CD14-positive monocyte (primary cell): ENCODE results near the gene ATP8B2. TPM values are rescaled to one million over a fixed set of nuclear protein-coding genes. Genes with fewer than 3 reads are reported as not detected.

ENCODE experiments used
- DNase-seq, 3 donors: peaks; one replicate each; pipeline ENCODE4 v3.0.0-alpha.2; 2011 to 2022
- H2AFZ ChIP-seq: 2 replicates; pipeline ENCODE4 v1.6.0; 2012; ENCODE audit warnings: mild to moderate bottlenecking, low read depth, low read length, inconsistent platforms; ENCODE audit not compliant: insufficient read depth, poor library complexity, severe bottlenecking
- H3K27ac ChIP-seq, 2 donors: 1 replicate in 1 of 2; 2 replicates in 1 of 2; pipeline ENCODE4 v1.5.1; 2012 to 2013; ENCODE audit warnings: low read length in 2 of 2, control low read depth in 1 of 2, inconsistent platforms in 1 of 2, low read depth in 1 of 2, mild to moderate bottlenecking in 1 of 2
- H3K27me3 ChIP-seq, 2 donors: one replicate each; pipeline versions ENCODE4 v1.6.0 to v1.6.1; 2011 to 2013; ENCODE audit warnings: low read length in 2 of 2; ENCODE audit not compliant: control insufficient read depth in 2 of 2, insufficient read depth in 2 of 2
- H3K36me3 ChIP-seq, 2 donors: replicated peaks in 1 of 2; 1 replicate in 1 of 2; 2 replicates in 1 of 2; pipeline versions ENCODE4 v1.5.1 to v1.6.1; 2012 to 2013; ENCODE audit warnings: low read length in 2 of 2, control low read depth in 1 of 2, inconsistent platforms in 1 of 2, mild to moderate bottlenecking in 1 of 2; ENCODE audit not compliant: insufficient read depth in 2 of 2, control insufficient read depth in 1 of 2
- H3K4me1 ChIP-seq, 2 donors: 1 replicate in 1 of 2; 2 replicates in 1 of 2; pipeline versions ENCODE4 v1.5.1 to v1.6.1; 2012 to 2013; ENCODE audit warnings: low read length in 2 of 2, control low read depth in 1 of 2, inconsistent platforms in 1 of 2, mild to moderate bottlenecking in 1 of 2, moderate library complexity in 1 of 2; ENCODE audit not compliant: insufficient read depth in 2 of 2, control insufficient read depth in 1 of 2
- H3K4me2 ChIP-seq: replicated peaks from 2 replicates; pipeline ENCODE3; 2012; ENCODE audit warnings: low read length, moderate library complexity, mild to moderate bottlenecking; ENCODE audit not compliant: poor library complexity, severe bottlenecking; ENCODE audit errors: extremely low read depth
- H3K4me3 ChIP-seq, 3 experiments: fragments of 200-600 bp in 1 of 3; sonication (generic) in 1 of 3; replicated peaks in 1 of 3; 1 replicate in 2 of 3; 2 replicates in 1 of 3; pipeline ENCODE4 v1.5.1; 2011 to 2013; ENCODE audit warnings: low read length in 3 of 3, mild to moderate bottlenecking in 3 of 3, control low read depth in 2 of 3, low read depth in 2 of 3, inconsistent platforms in 1 of 3, moderate library complexity in 1 of 3
- H3K79me2 ChIP-seq: 2 replicates; pipeline ENCODE4 v1.6.0; 2012; ENCODE audit warnings: mild to moderate bottlenecking, control low read depth, inconsistent platforms, low read length, moderate library complexity; ENCODE audit not compliant: insufficient read depth
- H3K9ac ChIP-seq: 2 replicates; pipeline ENCODE4 v1.6.0; 2017; ENCODE audit warnings: low read length, mild to moderate bottlenecking; ENCODE audit not compliant: insufficient read depth, poor library complexity, severe bottlenecking
- H3K9me3 ChIP-seq, 2 donors: replicated peaks in 1 of 2; 1 replicate in 1 of 2; 2 replicates in 1 of 2; pipeline versions ENCODE4 v1.5.1 to v1.6.1; 2012 to 2013; ENCODE audit warnings: low read length in 2 of 2, control low read depth in 1 of 2; ENCODE audit not compliant: control insufficient read depth in 1 of 2, insufficient read depth in 1 of 2
- H4K20me1 ChIP-seq: 2 replicates; pipeline ENCODE4 v1.6.0; 2012; ENCODE audit warnings: mild to moderate bottlenecking, low read length, control low read depth, moderate library complexity; ENCODE audit not compliant: insufficient read depth
- H3K27ac Mint-ChIP-seq, 7 donors: one replicate each; pipeline ENCODE4 v1.8.0; 2020; ENCODE audit warnings: mild to moderate bottlenecking in 7 of 7, mixed read lengths in 7 of 7, moderate library complexity in 6 of 7, inconsistent platforms in 2 of 7
- H3K27me3 Mint-ChIP-seq, 3 donors: one replicate each; pipeline ENCODE4 v1.8.0; 2021 to 2022; ENCODE audit warnings: low read depth in 3 of 3, mild to moderate bottlenecking in 3 of 3, mixed read lengths in 3 of 3, moderate library complexity in 3 of 3, inconsistent platforms in 1 of 3
- H3K36me3 Mint-ChIP-seq, 2 donors: one replicate each; pipeline ENCODE4 v1.8.0; 2020; ENCODE audit warnings: mixed read lengths in 2 of 2, inconsistent platforms in 1 of 2, mild to moderate bottlenecking in 1 of 2
- H3K4me1 Mint-ChIP-seq: one replicate; pipeline ENCODE4 v1.8.0; 2020; ENCODE audit warnings: mild to moderate bottlenecking, mixed read lengths
- H3K4me3 Mint-ChIP-seq, 2 donors: one replicate each; pipeline ENCODE4 v1.8.0; 2020; ENCODE audit warnings: mild to moderate bottlenecking in 2 of 2, mixed read lengths in 2 of 2, moderate library complexity in 1 of 2
- H3K9me3 Mint-ChIP-seq, 7 donors: one replicate each; pipeline ENCODE4 v1.8.0; 2020 to 2022; ENCODE audit warnings: mixed read lengths in 7 of 7, mild to moderate bottlenecking in 6 of 7, moderate library complexity in 6 of 7, inconsistent platforms in 2 of 7
- WGBS: methylation state at CpG from one replicate; pipeline ENCODE4 v1.1.5; 2013; ENCODE audit warnings: missing lambda C conversion rate; ENCODE audit not compliant: insufficient coverage; 5-methylcytosine and 5-hydroxymethylcytosine counted together
- intact Hi-C, 2 donors: fragments of 100-400 bp; cut with micrococcal nuclease; formaldehyde crosslinking; loops; one replicate each; pipeline versions ENCODE4 v1.15.0 to v1.15.1; 2023
- polyA plus RNA-seq, 3 donors: library from polyadenylated mRNA; depleted of rRNA in 1 of 3; unstranded in 2 of 3; stranded (reverse) in 1 of 3; fragments of 300-500 nt in 2 of 3; fragments of >200 nt in 1 of 3; fragmentation: Illumina TruSeq in 2 of 3; gene quantifications; 1 replicate in 2 of 3; 2 replicates in 1 of 3; pipeline ENCODE4 v1.2.3, GENCODE V29; 2012 to 2021
- TF ChIP-seq, protein P1 (sequence below): fragments of 200-600 bp; IDR thresholded peaks from one replicate; pipeline ENCODE4 v1.8.0; 2022; ENCODE audit warnings: antibody characterized with exemption, mild to moderate bottlenecking

The ATP8B2 gene
- polyA plus RNA-seq, 3 donors, result 0.46 to 2.2 (median 0.98) TPM

DNA sequence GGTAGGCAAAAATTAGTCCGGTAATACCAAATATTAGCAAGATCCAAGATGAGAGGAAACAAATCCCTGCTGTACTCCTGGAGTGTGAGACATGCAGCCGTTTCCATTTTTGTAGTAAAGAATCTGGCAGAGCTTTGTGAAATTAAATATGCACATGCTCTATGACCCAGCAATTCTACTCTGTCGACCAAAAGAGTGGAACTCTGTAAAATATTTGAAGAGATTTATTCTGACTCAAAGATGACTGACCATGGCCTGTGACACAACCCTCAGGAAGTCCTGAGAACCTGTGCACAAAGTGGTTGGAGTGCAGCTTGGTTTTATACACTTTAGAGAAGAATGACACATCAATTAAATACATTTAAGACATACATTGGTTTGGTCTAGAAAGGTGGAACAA is 36.7 kb upstream of the ATP8B2 start:
- Mint-ChIP-seq H3K9me3 (peaks cover 7 to 18% (median 12%) of the 10 kb centered on the region in 7 donors), H3K4me3 (no peak overlapping the region), H3K27ac (no peak overlapping the region), H3K27me3 (peaks cover 7 to 14% (median 8%) of the 10 kb centered on the region in 3 donors), H3K4me1 (no peaks in the 10 kb centered on the region), H3K36me3 (no peaks in the 10 kb centered on the region)
- Histone ChIP-seq H3K27ac (no peak overlapping the region), H3K36me3 (no peaks in the 10 kb centered on the region), H4K20me1 (no peaks in the 10 kb centered on the region), H3K4me3 (no peak overlapping the region), H3K4me2 (no peak overlapping the region), H3K27me3 (no peaks in the 10 kb centered on the region), H3K9ac (no peak overlapping the region), H3K4me1 (no peaks in the 10 kb centered on the region), H3K79me2 (no peaks in the 10 kb centered on the region), H2AFZ (no peak overlapping the region), H3K9me3 (no peaks in the 10 kb centered on the region)
- no peak for DNase-seq
- no CpG with 5 or more reads among the region's 3 CpGs for WGBS
- TF ChIP-seq, protein P1, sequence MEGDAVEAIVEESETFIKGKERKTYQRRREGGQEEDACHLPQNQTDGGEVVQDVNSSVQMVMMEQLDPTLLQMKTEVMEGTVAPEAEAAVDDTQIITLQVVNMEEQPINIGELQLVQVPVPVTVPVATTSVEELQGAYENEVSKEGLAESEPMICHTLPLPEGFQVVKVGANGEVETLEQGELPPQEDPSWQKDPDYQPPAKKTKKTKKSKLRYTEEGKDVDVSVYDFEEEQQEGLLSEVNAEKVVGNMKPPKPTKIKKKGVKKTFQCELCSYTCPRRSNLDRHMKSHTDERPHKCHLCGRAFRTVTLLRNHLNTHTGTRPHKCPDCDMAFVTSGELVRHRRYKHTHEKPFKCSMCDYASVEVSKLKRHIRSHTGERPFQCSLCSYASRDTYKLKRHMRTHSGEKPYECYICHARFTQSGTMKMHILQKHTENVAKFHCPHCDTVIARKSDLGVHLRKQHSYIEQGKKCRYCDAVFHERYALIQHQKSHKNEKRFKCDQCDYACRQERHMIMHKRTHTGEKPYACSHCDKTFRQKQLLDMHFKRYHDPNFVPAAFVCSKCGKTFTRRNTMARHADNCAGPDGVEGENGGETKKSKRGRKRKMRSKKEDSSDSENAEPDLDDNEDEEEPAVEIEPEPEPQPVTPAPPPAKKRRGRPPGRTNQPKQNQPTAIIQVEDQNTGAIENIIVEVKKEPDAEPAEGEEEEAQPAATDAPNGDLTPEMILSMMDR, result no peak
- intact Hi-C loops, result no loop called here

GRCh38 chr1:154290921-154291320 is 34.4 kb upstream of the ATP8B2 start:
- TF ChIP-seq, protein P1, result no peak
- H3K27me3 Mint-ChIP-seq, result peaks cover 4 to 16% (median 9%) of the 10 kb centered on the region in 3 donors
- WGBS, result no CpG with 5 or more reads among the region's 1 CpG

More at GRCh38 chr1:154290921-154291320, 34.4 kb upstream of the ATP8B2 start:
- no peak overlapping the region for H3K27ac ChIP-seq
- no peak overlapping the region for H3K9ac ChIP-seq
- Mint-ChIP-seq H3K27ac (no peak overlapping the region), H3K4me1 (no peaks in the 10 kb centered on the region), H3K9me3 (peaks cover 17 to 38% (median 31%) of the 10 kb centered on the region in 7 donors), H3K36me3 (no peaks in the 10 kb centered on the region), H3K4me3 (no peak overlapping the region)
- no peaks in the 10 kb centered on the region for H4K20me1 ChIP-seq
- peaks cover 17 to 18% of the 10 kb centered on the region in 2 donors for H3K9me3 ChIP-seq
- no peaks in the 10 kb centered on the region for H3K36me3 ChIP-seq
- intact Hi-C loops, result no loop called here
- DNase-seq, result no peak
- no peaks in the 10 kb centered on the region for H3K79me2 ChIP-seq
- no peak overlapping the region for H3K4me2 ChIP-seq
- no peak overlapping the region for H2AFZ ChIP-seq
- no peaks in the 10 kb centered on the region for H3K27me3 ChIP-seq
- H3K4me3 ChIP-seq, result no peak overlapping the region
- no peaks in the 10 kb centered on the region for H3K4me1 ChIP-seq
